COLO829 (cell line): ENCODE results near the gene ADAM10.

ENCODE experiments used
- DNase-seq: peaks from one replicate; pipeline ENCODE4 v3.0.0; 2012; ENCODE audit warnings: low spot score

Gene ADAM10

DNA sequence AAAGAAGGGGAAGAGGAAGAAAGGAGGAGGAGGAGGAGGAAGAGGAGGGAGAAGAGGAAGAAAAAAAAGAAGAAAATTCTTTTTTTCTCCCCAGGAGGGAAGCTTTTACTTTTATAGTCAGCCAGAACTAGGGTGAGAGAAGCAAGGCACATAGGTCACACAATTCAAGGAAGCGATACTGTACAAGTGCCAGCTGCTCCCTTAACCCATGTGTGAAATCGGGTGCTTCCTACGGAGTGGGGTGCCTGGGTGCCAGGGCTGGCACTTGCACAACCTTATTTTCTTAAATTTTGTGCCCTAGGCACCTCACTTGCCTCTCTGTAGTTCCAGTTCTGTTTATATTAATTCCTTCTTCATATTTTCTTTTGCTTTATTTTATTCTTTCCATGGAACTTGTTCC is 167.3 kb downstream of the ADAM10 start:
- no peak for DNase-seq

DNA sequence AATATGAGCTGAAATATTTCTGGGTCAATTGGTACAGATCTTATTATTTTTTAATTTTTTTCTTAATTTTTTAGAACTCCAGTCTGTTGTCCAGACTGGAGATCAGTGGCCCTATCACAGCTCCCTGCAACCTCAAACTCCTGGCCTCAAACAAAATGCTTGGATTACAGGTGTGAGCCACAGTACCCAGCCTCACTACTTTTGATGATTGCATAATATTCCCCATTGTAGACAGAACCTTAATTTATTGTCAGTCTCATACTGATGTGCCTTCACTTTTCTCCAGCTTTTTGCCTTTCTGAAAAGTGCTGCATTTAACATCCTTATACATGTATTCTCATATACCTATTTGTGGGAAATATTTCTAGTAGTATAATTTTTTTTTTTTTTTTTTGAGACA is 172.8 kb downstream of the ADAM10 start:
- no peak for DNase-seq

DNA sequence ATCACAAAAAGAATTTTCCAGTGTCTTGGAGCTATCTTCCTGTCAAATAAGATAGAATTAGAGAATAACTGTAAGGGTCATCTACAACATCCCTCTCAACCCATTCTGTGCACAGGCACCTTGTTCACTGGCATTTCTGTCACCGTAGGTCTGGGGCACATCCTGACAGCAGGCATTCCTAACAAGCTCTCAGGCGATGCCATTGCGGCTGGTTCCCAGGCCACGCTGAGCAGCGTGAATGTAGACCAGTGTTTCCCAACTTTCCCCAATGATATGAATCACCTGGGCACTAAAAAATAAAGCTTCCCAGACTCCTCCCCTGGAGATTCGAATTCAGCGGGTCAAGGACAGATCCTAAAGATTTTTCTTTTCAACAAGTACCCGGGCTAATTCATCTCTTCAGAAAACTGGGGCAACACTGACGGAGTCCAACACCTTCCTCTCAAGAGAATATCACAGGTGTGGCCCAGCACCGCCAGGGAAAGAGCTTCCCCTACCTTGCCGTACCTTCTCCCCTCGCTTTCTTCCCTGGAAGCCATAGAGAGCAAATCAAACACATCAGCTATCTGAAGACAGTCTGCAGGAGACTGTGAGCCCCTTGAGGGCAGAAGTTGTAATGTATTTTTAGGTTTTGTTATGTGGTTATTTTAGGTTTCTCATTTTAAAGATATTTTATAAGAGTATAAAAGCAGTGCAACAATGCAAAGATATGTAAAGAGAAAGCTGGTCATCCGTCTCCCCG is 174.3 kb downstream of the ADAM10 start:
- no peak for DNase-seq

DNA sequence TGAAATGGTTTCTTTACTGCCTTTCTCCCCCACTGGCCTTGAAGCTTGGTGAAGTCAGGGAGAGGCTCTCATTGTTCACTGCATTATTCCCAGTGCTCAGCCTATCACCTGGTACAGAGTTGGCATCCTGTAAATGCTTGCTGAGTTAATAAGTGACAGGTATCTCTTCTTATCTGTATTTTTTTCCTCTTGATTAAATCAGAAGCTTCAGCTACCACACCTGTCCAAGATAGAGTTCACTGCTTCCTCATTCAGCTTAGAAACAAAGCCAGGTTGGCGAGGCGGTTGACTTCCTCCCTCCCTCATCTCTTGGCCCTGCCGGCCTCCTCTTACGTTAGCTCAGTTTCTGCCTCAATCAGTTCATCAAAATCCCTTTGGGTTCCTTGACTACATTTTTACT is 174.9 kb downstream of the ADAM10 start:
- DNase-seq: no peak

DNA sequence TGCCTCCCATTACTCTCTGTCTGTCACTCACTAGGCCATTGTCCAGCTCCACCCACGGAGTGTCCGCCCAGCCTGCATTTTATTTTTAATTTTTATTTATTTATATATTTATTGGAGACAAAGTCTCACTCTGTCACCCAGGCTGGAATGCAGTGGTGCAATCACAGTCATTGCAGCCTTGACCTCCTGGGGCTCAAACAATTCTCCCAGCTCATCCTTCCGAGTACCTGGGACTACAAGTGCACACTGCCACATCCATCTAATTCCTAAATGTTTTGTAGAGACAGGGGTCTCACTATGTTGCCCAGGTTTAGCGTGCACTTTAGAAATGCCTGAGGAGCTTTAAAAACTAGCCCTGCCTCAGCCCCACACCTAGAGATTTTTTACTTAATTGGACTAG is 176.2 kb downstream of the ADAM10 start:
- no peak for DNase-seq

DNA sequence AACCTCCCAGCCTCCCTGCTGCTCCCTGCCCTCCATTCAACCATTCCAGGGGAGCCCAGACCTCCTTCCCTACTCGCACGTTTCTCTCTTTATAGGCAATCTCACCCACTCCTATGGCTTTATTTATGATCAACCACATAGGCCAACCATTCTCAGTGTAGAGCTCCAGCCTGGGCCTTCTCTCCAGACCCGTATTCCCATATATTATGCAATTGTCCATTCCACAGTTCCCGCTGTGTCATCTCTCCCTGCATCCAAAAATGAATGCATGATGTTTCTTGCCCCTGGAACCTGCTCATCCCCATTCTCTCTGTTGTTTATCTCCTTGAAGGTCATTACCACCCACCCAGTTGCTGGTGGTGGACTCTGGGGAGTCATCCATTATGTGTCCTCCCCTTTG is 177.0 kb downstream of the ADAM10 start:
- no peak for DNase-seq

DNA sequence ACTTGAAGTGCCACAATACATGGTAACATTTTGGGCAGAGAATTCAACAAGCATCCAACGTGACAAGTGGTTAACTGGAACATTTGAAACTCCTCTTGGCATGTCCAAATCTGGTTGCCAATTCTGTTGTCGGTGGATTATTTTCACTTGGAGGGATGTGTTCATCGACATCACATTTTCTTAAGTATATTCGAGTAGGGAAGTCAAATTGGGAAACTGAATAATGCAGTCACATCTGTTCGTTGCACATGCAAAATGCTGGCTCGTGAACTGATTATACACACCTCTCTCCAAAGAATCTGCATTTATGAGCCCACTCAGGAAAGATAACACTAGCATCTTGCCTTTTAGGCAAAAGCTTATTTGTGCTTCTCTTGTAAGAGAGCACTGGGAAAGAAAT is 178.0 kb downstream of the ADAM10 start:
- DNase-seq: no peak

DNA sequence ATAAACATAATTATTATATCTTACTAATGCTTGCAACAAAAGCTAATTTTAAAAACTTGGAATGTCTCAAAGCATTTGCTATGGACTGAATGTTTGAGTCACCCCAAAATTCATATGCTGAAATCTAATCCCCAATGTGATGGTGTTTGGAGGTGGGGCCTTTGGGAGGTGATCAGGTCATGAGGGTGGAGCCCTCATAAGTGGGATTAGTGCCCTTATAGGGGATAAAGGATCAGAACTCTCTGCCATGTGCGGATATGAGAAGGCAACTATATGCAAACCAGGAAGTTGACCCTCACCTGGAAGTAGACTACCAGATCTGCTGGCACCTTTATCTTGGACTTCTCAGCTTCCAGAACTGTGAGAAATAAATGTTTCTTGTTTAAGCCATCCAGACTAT is 180.1 kb downstream of the ADAM10 start:
- DNase-seq: no peak

DNA sequence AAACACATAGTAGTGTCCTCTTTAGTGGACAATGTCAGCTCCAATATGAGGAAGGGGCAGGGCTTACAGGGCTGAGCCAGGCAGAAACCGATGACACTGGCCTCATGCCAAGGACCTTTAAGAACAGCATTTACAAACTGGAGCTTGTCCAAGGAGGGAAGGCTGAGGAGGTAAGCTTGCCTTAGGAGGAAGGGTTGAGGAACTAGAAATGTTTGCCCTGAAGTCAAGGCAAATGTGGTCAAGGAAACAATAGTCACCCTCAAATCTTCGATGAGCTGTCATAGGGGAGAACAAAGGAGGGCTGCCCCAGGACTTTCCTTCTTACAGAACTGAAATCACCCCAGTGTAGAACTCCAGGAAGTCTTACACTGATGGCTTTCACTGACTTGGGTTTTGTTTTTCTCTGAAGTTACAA is 181.3 kb downstream of the ADAM10 start:
- DNase-seq: no peak

DNA sequence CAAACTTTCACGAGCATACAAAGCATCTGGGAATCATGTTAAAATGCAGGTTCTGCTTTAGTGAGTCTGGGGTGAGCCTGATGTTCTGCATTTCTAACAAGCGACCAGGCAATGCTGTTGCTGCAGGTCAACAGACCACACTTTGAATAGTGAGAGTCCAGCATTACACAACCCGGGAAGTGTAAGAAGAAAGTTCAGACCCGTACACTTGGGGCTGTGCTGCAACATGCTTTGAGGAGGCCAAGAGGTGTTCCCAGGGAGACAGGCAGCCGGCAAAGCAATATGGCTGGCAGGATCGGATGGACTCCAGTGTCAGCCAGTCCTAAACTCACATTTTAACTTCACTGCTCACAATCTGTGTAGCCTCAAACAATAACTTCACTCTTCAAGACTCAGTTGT is 183.5 kb downstream of the ADAM10 start:
- DNase-seq: no peak

DNA sequence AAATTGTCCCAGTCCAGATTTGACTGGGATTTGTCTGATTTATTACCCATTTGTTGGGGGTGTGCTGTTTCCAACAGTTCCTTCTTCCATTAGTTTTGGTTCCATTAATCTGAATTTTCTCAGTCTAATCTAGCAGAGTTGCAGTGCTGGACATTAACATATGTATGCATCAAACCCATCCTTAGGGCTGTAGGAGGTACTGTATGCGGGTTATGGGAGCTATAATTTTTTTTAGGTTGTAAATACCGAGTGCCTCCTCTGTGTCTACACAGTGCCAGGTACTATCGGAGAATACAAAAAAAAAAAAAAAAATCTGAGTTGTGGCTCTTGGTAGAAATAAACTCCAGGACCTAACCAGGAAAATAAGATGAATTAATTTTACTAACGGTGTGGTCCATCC is 183.9 kb downstream of the ADAM10 start:
- no peak for DNase-seq

DNA sequence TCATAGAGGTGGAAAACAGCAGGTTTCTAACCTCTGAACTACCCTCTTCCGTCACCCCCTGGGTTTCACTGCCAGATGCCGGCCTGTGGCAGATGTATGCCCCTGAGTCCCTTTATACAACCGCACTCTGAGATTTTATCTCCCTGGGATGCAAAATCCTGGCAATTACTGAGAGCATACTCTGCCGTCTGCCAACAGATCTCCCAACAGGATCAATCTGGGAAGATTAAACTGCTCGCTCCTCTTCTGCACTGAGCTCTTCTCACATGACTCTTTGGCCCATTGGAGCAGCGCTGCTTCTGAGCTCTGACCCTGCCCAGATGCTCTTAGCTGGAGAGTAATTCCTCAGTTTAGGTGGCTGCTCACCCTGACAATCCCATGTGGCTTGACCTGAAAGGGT is 184.5 kb downstream of the ADAM10 start:
- DNase-seq: no peak

DNA sequence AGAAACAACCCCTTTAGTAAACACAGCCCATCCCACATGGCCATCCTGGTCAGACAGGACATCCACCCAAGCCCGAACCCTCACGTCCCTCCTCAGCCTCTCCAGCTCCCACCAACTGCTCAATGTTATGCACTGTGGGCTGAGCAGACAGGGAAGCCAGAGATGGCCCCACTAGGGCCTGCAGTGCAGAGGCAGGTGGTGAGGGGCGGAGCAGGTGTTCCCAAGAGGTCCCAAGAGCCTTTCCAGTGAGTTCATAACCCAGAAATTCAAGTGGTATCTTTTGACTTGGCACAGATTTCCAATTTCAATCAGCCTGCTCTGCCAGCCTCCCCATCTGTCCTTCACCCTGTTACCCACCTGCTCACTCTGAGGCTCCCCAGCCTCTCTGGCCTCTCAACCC is 187.4 kb downstream of the ADAM10 start:
- no peak for DNase-seq

DNA sequence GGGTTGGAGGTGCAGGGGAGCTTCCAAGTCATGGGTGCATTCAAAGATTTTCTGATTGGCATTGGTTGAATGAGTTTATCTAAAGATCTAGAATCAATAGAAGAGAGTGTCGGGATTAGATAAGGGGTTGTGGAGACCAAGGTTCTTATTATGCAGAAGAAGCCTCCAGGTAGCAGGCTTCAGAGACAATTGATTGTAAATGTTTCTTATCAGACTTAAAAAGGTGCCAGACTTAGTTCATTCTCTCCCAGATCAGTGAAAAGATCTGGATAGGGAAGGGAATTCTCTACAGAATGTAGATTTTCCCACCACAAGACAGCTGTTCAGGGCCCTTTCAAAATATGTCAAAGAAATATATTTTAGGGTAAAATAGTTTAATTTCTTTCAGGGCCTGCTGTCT is 188.2 kb downstream of the ADAM10 start:
- no peak for DNase-seq

DNA sequence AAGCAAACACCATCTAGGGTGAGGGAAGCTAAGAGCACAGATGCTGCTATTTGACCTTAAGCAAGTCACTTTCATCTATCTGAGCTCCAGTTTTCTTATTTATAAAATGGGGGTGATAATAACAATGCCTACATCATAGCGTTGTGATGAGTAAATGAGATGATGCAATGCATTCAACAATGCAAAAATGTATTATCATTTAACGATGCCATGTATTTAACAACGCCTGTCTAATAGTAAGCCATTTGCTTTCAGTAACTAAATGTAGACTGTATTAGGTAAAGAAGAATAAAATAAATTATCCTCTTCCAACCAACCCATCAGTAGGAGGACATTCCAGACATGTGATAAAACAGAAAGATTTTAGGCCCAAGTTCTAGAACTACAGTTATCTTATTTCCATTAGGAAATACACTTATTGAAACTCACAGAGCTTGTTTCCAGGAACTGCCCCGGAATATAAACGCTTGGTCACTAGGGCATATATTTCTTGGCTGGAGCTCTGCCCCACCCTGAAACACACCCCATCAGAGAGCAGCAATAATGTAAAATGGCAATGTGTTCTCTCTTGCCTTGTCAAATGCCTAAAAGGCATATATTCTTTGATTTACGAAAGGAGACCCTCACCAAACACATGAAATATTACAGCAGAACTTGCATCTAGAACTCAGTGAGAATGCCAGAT is 189.5 kb downstream of the ADAM10 start:
- DNase-seq: no peak

DNA sequence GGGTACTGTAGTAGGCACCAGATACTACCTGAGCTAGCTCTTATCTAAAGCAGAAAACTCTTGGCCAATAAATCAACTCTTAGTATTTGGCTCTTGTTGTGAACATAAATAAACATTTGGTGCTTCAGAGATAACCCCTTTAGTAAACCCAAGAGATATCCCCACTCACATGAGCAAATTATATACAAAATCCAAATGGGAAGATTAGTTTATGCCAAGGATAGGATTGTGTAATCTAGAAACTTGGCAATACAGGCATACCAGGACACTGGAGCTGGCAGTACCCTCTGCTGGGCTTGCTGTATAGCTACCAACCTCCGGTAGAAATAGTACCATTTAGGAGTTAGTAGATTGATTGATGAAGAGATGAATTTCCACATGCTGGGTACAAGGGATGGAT is 190.7 kb downstream of the ADAM10 start:
- no peak for DNase-seq

DNA sequence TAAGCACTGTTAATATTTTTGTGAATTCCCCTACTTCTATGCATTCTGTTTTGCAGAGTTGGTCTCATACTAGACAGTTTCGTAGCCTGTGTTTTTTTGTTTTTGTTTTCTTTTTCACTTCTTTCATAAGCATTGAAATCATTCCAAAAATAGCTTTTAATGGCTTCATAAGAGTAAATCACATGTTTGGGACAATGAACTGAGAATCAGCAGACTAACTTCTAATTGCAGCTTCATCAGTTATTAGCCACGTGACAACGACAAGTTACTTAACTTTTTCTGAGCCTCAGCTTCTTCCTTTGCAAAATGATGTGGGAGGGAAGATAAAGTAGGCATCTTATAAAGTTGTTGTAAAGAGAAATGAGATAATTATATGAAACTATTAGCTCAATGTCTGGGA is 193.0 kb downstream of the ADAM10 start:
- no peak for DNase-seq

DNA sequence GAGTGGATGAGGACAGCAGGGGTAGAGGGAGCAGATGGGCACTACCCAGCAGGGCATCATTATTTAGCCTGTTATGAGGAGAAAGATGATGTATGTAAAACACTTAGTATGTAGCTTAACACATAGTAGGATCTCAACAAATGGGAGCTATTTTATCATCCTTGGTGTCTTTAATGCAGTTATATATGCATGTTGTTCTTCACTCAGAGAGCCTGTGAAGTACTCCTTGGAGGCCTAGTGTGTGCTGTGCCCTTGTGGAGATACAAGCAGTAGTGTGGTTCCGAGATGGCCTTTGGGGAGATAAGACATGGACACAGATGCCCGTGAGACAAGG is 193.5 kb downstream of the ADAM10 start:
- no peak for DNase-seq

DNA sequence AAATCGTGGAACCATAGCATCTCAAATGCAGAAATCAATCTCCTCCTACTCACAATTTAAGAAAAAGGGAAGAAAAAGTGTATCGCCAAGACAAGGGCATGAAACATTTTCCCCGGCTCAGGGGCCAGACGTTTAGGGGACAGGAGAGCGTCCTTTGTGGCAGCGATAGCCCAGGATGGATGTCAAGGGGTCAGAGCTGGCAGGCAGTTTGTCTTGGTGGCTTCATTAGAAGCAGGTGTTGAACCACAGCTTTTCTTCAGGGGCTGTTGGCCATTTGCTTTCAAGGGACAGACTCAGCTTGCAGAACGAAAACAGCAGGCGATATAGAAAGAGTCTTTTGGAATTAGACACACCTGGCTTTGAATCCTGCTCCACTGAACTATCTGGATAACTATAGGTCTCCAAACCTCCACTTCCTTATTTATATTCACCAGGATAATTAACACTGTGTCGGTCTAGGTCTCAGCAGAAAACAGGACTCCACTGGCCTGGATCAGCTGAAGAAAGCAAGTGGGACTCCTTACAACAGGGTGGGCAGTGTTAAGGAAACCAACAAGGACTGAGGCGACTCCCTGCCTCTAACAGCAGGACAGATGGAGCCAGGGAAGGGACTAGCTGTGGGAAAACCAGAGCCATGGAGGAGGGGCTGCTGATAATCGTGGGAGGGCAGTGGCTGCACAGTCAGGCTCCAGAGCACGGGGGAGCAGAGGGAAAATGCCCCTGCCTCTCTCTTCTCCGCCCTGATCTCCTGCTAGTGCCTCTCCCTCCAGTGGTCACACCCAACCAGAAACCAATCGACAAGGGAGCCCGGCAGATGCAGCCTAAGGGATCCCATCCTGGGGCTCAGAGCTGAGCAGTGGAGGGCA is 194.1 kb downstream of the ADAM10 start:
- no peak for DNase-seq

DNA sequence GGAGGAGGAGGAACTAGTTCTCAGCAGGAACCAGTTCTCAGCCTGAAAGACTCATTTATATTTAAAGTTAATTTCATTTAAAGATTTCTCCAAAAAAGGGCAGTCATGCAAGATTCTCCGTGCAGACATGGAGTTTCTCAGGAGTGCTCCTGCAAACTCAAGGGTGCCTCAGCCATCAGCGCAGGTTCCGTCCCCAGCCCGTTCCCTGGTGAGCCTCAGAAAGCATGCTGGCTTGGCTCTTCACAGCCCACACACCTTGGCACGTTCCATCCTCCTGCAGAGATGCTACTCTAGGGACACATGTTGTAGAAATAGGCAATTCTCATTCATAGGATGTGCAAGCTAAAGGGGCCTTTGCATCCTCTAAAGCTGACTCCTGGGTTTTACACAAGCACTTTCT is 194.7 kb downstream of the ADAM10 start:
- DNase-seq: no peak

DNA sequence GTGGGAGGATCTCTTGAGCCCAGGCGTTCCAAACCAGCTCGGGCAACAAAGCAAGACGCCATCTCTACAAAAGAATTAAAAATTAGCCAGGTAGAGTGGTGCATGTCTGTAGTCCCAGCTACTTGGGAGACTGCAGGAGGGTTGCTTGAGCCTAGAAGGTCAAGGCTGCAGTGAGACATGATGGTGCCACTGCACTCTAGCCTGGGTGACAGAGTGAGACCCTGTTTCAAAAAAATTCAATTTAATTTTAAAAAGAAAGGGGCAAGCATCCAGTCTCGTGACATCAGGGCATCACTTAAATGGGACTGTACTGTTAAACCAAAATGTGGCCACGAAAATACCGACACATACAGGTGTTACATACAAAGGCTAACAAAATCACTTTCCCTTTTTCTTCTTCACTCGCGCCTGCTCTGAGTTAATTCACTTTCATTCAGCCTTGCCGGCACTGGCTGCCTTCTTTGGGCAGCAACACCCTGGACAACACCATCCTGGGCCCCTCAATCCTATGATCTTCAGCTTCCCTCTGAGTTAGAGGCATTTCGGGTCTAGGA is 196.1 kb downstream of the ADAM10 start:
- no peak for DNase-seq

DNA sequence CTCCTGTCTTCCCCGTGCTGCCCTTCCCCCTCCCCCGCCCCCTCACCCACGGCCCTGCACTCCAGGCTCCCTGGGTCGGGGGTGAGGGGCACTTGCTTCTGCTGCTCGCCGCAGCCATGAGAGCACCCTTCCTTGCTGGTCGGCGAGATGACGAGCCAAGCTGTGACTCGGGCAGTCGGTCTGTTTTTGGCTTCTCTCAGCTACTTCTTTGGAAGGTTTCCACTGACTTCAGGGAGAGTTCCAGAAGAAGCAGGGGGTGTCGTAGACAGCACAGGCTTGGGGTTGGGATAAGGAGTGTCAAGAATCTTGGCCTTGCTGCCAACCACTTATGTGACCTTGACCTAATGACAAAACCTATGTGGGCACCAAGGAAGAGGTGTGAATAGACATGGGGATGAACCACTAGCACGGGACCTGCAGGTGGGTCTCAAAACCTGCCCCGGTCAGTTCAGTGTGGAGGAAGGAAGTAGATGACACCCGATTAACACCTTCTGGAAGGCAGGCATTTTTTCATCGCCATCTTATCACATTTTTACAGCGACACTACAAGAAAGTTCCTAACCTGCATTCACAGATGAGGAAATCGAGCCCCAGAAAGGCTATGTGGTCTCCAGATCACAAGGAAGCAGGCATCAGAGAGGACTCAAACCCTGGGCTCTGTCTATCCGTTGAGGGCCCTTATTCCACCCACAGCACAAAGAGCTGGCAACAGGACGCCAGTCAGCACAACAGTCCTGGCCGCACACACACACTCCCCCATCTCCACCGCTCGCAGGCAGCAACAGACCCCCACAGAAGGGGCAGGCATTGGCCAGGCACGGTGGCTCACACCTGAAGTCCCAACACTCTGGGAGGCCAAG is 196.8 kb downstream of the ADAM10 start:
- DNase-seq: no peak
